HG02610 (cell line): ENCODE measurements around the gene ZP2.
"Not testable (repeated sequence)": the region's sequence is repeated elsewhere in the genome, so short reads cannot be mapped to it uniquely, and the experiment has no call there.

ENCODE experiments used
- ATAC-seq: cut with Tn5 transposase; IDR thresholded peaks from one replicate; pipeline ENCODE4 v1.9.1; 2021; ENCODE audit warnings: mild to moderate bottlenecking, moderate library complexity; ENCODE audit not compliant: unreplicated experiment

Gene ZP2

DNA sequence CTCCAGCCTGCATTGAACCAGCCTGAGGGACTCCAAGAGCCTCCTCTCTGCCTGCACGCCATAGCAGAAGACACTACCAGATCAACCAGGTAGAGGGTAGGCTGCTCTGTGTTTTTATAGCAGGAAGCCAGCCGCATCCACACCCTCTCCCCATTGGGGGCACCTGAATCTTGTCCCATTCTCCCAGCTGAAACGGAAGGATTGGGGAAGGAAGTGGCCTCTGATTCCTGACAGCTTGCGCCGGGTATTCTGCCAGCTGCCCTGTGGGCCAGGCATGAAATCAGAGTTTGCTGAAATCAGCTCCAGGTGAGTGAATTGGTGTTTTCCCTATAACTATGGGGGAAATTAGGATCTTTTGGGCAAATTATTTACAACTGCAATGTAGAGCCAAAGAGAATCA lies at the start of gene ZP2:
ZP2 (minus strand) TSS at position 89 of the 400 bp plus-strand sequence; CDS start at position 62, 27 bp downstream.
- ATAC-seq = no peak

DNA sequence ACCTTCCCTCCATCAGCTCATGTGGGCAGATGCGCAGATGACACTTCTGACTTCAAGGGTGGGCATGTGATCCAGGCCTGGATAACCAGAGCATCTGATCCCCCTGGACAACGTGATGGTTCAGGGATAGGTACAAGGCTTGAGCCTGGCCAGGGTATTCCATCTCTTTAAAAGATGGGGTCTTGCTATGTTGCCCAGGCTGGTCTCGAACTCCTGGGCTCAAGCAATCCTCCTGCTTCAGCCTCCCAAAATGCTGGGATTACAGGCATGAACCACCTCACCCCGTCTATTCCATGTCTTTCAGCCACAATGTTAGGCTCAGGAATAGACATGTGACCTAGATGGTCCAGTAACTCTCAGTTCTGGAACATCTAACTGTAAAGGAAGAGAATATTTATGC lies 45.9 kb upstream of the ZP2 start:
- ATAC-seq = no peak

DNA sequence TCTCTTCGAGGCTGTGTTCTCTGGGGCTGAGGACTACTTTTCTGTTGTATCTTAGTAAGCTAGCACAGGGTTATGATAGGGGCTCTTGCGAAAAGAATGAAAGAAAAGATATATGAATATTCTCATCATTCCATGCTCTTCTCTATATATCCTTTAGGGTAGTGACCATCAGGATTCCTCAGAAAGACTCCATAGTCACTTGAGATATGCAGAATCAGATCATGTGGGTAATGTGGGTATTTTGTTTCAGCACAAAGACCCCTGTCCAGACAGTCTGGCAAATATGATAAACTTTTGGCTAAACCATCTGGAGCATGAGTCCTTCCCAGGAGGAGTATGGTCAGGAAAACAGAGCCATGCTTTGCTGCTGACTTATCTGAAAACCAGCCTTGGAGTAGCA lies 45.3 kb upstream of the ZP2 start:
- no peak for ATAC-seq

DNA sequence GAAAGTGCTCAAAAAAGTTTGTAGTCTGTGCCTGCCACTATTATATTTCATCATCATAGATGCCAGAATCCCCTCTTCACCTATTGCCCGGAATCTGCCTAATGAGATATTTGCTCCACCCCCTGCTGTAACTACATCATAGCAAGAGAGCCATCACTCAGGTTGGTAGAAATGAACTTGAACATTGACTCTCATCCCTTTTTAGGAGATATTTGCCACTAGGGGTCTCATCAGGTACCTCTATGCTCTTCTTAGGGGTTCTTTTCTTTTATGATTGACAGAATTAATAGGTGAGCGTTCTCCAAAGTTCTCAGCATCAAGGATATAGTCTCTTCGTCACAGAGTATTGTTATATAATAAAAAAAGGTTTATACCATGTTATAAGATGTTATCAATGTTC lies 42.1 kb upstream of the ZP2 start:
- no peak for ATAC-seq

DNA sequence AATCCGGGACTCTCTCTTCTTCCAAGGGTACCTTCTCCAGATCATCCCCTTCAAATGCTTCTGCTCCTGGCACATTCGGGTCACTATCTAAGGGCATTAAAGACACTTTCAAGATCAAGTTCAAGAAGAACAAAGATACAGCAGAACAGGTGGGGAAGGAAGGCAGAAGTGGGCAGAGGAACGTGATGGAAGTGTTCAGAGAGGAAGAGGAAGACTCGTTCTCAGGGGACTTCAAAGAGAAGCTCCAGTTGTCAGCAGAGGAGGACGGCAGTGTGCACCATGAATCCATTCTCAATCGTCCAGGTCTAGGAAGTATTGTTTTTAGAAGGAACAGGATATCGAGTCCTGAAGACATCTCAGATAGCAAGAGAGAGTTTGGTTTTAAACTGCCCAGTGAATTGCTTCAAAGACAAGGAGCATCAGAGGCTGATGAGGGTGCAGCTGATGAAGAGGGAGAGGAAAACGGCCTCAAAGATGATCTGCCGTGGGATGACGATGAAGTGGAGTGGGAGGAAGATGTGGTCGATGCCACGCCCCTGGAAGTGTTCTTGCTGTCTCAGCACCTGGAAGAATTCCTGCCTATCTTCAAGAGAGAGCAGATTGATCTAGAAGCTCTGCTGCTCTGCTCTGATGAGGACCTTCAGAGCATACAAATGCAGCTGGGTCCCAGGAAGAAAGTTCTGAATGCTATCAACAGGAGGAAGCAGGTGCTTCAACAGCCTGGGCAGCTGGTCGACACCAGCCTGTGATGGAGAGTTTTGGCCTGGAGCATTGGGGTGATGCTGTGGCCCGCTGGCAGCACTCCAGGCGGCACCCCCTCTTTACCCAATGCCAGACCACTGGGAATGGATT lies 38.9 kb upstream of the ZP2 start:
- no peak for ATAC-seq

DNA sequence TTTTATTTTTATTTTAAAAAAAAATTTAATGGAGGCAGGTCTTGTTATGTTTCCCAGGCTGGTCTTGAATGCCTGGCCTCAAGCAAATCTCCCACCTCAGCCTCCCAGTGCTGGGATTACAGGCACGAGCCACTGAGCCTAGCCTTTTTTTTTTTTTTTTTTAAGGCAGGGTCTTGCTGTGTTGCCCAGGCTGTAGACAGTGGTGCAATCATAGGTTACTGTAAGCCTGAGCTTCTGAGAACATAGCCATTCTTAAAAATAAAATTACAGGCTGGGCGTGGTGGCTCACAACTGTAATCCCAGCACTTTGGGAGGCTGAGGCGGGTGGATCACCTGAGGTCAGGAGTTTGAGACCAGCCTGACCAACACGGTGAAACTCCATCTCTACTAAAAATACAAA lies 36.8 kb upstream of the ZP2 start:
- ATAC-seq = not testable (repeated sequence)

DNA sequence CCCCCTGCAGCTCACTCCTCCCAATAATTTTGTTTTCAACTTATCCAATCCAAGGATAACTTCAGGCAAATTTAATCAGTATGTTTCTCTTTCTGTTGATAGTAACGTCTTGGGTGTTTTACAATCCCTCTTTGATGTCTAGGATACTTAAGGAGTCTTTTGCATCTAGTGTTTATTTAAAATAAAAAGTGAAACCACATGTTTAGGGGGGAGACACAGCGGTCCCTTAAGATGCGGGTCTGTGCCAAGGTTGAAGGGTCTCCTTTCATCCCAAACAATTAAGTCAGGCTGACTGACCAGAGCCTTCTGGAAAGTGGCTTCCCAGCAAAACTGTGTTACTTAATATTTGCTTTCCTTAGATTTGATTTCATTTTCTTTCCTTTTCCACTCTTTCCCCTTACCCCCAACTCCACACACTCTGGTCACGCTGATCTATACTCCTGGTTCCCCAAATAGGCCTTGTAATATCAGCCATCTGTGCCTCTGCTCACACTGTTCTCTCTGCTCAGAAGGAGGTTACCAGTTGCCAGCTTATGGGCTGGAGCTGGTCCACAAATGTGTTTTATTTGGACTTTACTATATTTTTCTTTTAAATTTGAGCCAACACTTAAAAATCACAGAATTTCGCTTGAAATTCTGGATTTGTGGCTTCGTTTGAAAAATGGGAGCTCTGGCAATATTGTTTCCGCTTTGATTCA lies 33.3 kb upstream of the ZP2 start:
- no peak for ATAC-seq

DNA sequence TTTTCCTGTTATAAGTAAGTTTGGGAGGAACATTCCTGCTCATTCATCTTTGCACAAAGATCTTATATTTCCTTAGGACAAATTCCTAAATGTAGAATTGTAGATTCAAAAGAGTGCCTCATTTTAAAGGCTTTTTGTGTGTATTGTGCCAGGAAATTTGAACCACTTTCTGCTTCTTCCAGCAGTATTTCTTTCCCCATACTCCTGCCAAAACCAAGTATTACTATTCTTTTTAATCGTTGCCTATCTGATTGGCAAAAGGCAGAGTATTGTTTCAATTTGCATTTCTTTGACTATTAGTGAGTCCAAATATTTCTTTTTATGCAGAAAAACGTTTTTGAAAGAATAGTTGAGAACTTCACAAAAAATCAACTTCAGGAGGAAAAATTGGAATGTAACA lies 31.4 kb upstream of the ZP2 start:
- no peak for ATAC-seq

DNA sequence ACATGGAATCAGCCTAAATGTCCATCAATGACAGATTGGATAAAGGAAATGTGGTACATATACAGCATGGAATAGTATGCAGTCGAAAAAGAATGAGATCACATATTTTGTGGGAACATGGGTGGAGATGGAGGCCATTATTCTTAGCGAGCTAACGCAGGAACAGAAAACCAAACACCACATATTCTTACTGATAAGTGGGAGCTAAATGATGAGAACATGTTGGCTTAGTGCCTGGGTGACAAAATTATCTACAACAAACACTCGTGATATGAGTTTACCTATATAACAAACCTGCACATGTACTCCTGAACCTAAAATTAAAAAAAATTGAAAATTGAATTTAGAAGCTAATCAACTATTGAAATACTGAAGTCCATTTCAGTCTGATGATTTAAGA lies 28.3 kb upstream of the ZP2 start:
- ATAC-seq = no peak

DNA sequence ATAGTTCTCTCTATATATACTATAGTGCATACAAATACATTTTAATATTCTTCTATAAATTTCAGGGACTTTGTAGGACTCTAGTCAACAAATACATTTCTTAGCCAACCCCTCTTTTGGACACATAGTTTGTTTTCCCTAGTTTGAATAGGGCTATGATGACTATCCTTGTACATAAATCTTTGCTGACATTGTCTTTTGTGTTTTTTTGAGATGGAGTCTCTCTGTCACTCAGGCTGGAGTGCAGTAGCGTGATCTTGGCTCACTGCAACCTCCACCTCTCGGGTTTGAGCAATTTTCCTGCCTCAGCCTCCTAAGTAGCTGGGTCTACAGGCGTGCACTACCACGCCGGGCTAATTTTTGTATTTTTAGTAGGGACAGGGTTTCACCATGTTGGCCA lies 25.5 kb upstream of the ZP2 start:
- no peak for ATAC-seq

DNA sequence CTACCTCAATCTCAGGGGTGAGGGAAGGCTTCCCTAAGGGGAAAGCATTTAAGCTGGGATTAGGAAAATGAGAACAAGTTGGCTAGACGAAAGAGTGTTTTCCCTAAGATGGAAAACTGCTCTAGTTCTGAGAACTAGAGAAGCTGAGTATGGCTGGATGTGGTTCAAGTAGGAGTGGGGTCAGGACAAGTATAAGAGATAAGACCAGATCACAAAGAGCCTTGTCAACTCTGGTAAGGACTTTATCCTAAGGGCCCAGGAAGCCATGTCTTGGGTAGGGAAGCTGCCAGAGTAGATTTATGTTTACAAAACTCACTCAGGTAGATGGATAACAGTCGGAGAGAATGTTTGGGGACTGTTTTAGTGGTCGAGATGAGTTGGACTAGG lies 23.8 kb upstream of the ZP2 start:
- ATAC-seq = no peak

DNA sequence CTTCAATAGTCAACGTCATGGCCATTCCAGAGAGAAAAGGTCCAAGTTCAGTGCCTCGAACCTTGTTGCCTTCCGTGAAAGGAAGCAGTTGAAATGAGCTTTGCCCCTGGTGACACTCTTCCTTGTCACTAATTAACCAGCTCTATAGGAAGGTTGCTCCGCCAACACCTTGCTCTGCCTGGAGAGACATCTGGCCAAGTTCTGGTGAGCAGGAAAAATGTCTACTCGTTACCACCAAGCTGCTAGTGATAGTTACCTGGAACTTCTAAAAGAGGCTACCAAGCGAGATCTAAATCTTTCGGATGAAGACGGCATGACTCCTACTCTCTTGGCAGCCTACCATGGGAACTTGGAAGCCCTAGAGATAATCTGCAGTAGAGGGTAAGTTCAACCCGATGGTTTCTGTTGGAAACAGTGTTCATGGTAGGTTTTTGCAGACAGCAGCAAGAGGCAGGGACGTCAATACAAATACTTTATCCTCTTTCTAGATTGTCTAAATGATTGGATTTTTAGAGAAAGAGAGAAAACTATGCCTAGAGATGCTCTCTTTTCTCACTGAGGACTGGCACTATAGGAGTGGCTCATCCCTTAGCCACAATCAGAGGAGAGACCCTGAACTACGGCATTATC lies 22.3 kb upstream of the ZP2 start, which contains the start of gene ANKS4B:
ANKS4B (plus strand) TSS at position 179 of the 630 bp plus-strand sequence; CDS start at position 218, 39 bp downstream.
- ATAC-seq = no peak

DNA sequence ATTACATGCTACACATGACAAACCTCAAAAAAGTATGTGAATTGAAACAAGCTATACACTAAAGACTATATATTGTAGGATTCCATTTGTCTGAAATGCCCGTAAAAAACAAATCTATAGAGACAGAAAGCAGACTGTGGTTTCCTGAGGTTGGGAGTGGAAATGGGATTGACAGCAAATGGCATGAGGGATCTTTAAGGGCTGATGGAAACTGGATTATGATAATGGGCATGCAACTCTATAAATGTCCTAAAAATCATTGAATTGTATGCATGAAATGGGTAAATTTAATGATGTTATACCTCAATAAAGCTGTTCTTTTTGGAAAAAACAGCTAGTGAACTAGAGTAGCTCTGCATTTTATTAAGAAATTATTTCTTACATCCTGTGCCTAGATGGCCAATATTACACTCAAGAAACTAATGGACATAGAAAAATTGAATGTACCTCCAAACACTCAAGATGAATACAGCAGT lies 21.7 kb upstream of the ZP2 start:
- no peak for ATAC-seq

DNA sequence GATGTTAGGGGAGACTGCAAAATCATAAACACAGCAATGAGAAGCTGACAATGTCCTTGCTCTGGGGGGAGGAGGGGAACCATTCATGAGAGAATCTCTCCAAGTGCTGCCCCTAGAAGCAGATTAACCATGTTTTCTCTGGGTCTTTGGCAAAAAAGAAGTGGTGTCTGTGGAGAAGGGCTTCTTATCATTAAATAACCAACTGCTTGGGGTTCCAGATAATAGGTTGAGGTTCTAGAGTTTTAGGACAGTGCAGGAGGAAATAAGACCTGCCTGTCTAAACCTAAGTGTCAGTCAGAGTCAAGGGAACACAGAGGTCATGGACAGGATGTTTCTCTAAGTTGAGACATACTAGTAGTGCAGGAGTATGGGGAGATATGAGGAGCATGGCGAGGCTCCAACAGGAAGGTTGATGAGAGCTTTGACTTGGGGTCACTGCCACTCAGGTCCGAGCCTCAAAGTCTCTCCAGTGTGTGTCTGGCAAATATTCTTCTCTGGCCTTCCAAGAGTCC lies 17.0 kb upstream of the ZP2 start:
- no peak for ATAC-seq

DNA sequence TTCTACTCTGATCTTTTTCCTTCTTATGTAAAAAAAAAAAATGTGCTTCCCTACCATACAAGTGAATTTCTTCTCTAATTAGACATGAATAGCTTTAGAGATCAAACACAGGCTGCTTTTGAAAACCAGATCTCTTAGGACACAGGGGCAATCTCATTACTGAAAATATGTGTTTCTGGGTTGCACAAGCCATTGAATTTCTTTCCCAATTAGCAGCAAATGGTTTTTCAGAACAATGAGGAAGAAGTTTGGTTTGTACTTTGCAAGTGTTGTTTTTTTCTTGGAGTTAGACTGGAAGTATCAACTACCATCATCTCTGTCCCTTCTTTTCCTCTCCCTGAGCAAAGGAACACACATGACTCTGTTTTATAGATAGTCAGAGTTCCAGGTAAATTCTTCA lies 16.5 kb upstream of the ZP2 start:
- ATAC-seq = no peak

DNA sequence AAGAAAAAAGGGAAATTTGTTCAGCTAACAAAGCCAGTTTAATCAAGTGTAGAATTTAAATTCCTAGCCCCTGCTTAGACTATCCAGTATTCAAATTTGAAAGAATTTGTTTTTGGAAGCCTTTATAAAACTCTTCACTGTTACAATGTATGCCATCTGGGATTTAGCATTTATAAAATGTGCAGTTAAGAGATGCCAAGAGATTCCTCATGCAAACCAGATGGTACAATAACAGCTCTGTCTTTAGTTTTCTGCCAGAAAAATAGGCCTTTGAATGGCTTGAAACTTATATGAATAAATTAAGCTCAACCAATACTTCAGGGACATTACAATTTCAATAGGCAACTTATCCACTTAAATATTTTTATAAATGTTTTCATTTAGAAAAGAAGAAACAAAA lies 15.4 kb upstream of the ZP2 start:
- ATAC-seq = no peak

DNA sequence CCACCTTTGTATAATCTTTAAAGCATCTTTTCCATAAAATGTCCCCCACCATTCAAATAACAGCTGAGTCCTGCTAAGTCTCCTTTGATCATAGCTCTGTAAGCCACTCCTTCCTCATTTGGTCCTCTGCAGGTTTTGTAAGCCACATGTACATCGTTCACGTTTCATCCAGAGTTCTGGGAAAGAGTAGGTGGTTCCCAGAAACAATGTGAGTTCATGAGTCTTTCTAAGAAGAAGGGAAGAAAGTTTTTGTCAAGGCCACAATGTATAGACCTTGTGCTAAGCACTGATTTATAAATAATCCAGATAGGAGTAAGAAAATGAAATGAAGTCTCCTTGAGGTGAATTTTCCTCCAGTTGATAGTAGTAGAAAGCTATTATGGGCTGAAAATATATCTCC lies 13.4 kb upstream of the ZP2 start:
- no peak for ATAC-seq

DNA sequence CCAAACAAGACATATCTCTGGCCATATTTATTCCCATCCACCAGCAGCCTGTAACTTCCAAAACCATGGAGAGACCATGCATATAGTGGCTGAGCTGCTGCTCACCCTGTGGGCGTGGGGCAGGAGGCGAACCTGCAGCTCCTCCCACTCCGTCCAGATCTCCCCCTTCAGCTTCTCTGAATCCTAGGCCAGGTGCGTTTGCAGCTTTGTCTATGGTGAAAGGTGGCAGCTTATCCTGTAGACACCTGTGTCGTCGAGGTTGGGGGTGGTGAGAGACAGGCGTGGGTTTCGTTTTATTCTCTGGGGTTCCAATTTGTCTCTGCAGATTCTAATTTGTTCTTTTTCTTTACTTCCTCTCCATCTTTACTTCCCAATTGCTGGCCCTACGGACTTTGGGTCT lies 12.4 kb upstream of the ZP2 start:
- ATAC-seq = no peak

DNA sequence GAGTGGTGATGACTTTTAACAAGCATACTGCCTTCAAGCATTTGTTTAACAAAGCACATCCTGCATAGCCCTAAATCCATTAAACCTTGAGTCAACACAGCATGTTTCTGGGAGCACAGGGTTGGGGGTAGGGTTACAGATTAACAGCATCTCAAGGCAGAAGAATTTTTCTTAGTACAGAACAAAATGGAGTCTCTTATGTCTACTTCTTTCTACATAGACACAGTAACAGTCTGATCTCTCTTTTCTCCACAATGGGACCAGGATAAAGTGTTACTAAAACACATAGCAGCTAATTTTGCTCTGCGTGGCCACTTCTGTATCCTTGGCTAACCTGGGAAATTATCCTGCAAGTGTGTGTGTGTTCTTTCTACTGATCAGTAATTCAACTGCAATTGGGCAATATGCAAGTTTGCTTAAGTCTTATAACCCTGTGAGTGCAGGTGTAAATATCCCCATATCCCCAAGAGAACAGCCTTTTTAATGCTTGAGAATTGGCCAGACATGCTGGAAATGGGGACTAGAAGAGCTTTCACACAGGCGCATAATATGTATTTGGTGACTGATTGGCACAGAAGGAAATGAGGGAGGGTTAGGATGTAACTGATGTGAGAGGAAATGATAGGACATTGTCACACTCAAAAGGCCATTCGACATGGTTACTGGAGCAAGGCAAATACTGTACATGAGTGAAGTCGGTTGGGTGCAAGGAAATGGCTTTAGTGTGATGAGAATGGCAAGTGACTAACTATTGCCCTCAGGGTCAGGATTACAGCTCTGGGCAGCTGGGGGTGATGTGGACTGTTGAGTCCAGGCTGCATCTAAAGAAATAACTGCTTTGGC lies 11.3 kb upstream of the ZP2 start:
- ATAC-seq = no peak

DNA sequence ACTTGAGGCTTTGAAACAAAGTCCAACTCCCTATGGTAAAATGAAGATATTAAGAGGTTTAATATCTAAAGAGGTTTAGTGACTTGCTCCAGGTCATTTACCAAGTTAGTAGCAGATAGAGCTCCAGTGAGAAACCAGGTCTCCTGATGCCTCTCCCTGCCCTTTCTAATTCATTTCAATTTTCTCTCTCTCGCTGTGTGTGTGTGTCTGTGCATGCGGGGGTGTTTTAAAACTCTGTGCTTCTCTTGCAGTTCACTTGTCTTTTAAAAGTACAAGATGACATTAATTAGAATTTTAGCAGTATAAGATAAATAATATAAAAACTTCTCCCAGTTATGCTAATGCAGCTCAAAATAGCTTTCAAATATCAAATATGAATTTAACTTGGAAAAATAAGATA lies 8.2 kb upstream of the ZP2 start:
- ATAC-seq = no peak

DNA sequence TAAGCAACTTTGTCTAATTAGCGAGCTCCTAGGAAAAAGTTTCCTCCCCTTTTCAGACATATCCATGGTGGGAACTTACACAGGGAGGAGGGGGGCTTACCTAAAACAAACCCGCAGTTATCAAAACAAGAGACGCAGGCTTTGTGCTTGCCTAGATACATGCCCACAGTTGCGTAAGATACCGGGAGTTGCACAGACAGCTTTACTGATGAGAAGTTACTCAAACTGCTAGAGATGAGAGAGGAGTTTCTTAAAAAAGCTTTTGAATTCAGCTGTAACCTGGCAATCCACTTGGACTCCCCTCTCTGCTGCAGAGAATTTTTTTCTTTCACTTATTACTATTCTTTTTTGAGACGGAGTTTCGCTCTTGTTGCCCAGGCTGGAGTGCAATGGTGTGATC lies 6.8 kb upstream of the ZP2 start:
- no peak for ATAC-seq
